ENCODE measurements around the gene KBTBD12.
A peak's percentile ranks its signal among the peaks of the same experiment; 100 is the strongest.

DNA sequence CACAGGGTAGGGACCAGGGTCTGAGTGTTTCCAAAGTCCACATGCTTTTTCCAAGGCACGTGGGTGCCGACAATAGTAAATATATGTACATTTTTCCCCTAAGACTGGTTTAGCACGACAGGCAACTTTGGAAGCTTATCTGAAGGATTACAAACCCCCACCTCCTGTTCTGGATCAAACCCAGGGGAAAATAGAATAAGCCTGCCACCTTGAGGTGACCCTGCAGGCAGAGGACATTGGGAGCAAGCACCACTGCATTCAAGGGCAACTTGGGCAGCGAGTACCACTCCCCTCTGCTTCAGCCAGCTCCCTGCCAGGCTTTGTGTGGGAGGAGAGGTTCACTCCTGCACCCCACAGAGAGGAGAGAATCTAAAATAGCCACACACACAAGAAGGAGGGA, 44.8 kb downstream of the KBTBD12 start:
- TF ChIP-seq CTCF (IDR thresholded peaks at IDR 0.05) (peak; percentile 55), POLR2A (IDR thresholded peaks at IDR 0.05; ENCODE audit: low read length) (no peak), CEBPB (IDR thresholded peaks at IDR 0.05) (no peak), ZNF302 (CRISPR knock-in tag; IDR thresholded peaks at IDR 0.05) (no peak), CHD2 (IDR thresholded peaks at IDR 0.05; ENCODE audit: low read length, partially characterized antibody) (no peak), EP300 (IDR thresholded peaks at IDR 0.05) (no peak), MAX (IDR thresholded peaks at IDR 0.05) (no peak), BCL3 (IDR thresholded peaks at IDR 0.05) (no peak), JUNB (IDR thresholded peaks at IDR 0.05) (no peak), ESRRA (IDR thresholded peaks at IDR 0.05; ENCODE audit: borderline replicate concordance, low read length) (peak; percentile 88), CHD4 (IDR thresholded peaks at IDR 0.05; ENCODE audit: borderline replicate concordance) (no peak)
- TF ChIP-seq, protein P1, sequence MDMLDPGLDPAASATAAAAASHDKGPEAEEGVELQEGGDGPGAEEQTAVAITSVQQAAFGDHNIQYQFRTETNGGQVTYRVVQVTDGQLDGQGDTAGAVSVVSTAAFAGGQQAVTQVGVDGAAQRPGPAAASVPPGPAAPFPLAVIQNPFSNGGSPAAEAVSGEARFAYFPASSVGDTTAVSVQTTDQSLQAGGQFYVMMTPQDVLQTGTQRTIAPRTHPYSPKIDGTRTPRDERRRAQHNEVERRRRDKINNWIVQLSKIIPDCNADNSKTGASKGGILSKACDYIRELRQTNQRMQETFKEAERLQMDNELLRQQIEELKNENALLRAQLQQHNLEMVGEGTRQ (IDR thresholded peaks at IDR 0.05), result no peak
- TF ChIP-seq, protein P2, sequence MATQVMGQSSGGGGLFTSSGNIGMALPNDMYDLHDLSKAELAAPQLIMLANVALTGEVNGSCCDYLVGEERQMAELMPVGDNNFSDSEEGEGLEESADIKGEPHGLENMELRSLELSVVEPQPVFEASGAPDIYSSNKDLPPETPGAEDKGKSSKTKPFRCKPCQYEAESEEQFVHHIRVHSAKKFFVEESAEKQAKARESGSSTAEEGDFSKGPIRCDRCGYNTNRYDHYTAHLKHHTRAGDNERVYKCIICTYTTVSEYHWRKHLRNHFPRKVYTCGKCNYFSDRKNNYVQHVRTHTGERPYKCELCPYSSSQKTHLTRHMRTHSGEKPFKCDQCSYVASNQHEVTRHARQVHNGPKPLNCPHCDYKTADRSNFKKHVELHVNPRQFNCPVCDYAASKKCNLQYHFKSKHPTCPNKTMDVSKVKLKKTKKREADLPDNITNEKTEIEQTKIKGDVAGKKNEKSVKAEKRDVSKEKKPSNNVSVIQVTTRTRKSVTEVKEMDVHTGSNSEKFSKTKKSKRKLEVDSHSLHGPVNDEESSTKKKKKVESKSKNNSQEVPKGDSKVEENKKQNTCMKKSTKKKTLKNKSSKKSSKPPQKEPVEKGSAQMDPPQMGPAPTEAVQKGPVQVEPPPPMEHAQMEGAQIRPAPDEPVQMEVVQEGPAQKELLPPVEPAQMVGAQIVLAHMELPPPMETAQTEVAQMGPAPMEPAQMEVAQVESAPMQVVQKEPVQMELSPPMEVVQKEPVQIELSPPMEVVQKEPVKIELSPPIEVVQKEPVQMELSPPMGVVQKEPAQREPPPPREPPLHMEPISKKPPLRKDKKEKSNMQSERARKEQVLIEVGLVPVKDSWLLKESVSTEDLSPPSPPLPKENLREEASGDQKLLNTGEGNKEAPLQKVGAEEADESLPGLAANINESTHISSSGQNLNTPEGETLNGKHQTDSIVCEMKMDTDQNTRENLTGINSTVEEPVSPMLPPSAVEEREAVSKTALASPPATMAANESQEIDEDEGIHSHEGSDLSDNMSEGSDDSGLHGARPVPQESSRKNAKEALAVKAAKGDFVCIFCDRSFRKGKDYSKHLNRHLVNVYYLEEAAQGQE (IDR thresholded peaks at IDR 0.05), result no peak

Data from A549 (cell line).